Fibroblast of skin of scalp (primary cell): ENCODE data around the gene ZNF644.
"Not testable (repeated sequence)": the region's sequence is repeated elsewhere in the genome, so short reads cannot be mapped to it uniquely, and the experiment has no call there.

Source experiments
- DNase-seq: peaks from one replicate; pipeline ENCODE4 v3.0.0-alpha.2; 2013

ZNF644 gene

DNA sequence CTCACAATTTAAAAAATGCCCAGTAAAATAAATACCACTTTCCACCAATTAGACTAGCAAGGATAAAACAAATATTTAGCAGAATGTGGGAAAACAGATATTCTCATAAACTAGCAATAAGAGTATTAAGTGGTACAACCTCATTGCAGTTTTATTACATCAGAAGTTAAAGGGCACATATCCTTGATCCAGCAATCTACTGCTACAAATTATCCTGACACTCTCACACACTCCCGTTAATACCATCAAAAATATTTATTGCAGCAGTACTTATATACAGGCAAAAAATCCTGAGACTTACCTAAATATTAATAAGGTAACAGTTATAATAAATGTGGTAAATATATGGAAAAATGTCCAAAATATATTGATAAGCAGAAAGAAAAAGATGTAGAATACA lies 44.3 kb downstream of the ZNF644 start:
- no peak for DNase-seq

DNA sequence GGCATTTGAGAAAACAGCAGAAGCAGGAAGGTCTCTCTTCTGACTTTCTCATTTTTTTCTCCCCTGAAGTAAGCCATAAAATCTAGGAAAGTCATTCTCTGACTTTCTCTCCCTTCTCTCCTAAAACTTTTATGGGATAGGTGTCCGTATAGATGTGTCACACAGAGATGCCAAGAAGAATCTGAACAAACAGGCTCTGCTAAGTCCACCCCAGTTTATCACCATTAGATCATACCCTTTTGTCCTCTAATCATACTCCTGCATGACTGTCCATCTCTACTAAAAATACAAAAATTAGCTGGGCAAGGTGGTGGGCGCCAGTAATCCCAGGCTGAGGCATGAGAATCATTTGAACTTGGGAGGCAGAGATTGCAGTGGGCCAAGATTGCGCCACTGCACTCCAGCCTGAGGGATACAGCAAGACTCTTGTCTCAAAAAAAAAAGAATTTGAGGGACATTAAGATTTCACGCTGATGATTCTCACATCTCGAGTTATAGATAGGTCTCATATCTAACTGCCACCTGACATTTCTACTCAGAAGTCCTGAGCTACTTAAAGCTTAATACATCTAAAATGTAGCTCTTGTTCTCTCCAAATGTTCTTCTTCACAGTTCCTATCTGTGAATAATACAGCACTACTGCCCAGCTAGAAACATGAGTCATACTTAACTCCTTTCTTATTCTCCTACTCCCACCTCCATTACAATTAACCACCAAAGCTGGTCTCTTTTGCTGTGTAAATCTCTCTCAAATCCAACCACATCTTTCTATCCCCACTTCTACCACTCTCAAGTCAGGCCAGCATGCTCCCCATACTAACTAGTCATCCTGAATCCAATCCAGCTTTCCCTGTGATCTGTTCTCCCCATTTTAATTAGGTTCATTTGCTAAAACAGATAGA lies 47.7 kb downstream of the ZNF644 start:
- DNase-seq: peak; percentile 25

DNA sequence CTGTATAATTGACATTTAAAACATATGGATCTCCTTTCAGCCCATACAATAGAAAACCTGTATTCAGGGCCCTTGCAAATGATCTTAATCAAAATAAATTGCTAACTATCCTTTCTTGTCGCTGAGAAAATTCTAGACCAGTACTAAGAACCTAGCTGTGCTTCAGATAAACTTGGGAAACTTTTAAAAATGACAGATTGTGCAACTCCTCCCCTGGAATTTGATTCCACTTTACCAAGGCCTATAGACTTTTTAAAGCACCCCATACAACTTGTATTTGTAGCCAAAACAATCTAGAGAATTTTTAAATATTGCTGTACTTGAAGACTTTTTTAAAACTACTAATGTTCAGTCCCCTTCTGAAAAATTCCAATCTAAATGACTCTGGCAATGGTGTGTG lies 51.6 kb downstream of the ZNF644 start:
- no peak for DNase-seq

GRCh38 chr1:90969241-90969640 lies 52.6 kb downstream of the ZNF644 start:
- no peak for DNase-seq

DNA sequence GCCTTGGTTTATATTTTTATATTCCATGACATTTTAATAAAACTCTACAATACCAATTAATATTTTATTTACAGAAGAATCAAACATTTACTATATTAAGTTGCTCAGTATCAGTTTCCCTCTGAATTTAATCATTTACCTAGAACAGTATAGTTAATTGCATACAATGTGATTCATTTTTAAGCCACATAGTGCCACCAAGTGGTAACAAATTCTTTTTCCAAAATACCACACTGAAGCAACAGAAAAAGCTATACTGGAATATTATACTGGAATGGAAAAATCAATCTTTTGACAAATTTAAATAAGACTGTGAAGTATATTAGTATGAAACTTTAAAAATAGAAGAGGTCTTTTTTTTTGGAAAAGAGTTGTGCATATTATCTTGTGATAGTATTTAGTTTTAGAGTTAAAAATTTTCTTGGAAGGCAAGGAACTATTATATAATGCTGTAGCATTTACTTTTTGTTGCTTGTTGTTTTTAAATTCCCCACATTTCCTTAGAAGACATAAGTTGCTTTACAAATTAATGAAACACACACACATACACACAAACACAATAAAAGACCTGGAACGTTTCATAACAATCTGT lies 57.3 kb downstream of the ZNF644 start:
- DNase-seq: peak; percentile 26

DNA sequence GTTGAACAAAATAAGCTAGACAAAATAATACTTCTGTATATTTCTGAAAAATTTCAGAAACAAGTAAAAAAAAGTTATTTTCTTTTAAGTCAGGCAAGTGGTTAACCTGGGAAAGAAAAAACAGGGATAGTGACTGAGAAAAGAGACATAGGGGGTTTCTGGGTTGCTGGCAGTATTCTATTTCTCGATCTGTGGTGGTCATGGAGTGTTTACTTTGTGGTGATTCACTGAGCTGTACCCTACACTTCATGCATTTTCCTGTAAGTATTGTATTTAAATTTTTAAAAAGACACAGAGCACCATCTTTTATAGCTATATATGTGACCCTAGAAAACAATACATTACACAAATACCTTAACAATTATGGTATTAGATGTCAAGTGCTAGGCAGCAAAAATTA lies 58.2 kb downstream of the ZNF644 start:
- peak; percentile 8 for DNase-seq

DNA sequence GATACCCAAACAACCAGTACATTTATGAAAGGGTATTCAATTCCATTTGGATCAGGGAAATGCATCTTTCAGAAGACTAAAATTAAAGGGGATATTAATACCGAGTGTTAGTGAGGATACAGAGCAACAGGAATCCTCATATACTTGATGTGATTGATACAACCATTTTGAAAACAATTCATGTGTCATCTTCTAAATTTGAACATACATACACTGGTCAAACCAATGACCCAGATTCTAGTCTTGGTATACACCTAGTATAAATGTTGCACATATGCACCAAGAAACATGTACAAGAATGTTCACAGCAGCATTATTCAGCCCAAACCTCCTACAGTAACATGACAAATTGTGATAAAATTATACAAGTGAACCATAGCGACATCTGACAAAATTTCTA lies 58.6 kb downstream of the ZNF644 start:
- no peak for DNase-seq

- no peak for DNase-seq
Observed at GRCh38 chr1:90959352-90960206, 62.3 kb downstream of the ZNF644 start.

DNA sequence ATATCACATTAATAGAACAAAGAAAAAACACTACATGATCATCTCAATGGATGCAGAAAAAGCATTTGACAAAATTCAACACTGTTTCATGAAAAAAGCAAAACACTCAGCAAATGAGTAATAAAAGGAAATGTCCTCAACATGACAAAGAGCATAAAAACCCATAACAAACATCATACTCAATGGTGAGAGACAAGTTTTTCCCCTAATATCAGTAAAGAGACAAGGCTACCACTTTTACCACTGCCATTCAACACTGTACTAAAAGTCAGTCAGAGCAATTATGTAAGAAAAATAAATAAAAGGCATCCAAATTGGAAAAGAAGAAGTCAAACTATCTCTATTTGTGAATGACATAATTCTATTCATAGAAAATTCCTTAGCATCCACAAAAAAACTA lies 64.3 kb downstream of the ZNF644 start:
- DNase-seq: no peak

DNA sequence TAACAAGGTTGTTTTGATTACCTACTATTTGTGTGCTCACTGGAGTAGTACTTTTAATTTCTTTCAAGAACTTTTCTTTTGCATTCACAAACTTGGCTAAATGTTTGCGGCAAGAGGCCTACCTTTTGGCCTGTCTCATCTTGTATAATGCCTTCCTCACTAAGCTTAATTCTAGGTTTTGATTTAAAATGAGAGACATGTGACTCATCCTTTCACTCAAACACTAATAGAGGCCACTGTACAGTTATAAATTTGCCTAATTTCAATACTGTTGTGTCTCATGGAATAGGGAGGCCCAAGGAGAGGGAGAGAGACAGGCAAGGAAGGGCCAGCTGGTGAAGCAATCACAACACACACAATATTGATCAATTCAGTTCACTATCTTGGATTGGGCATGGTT lies 66.1 kb downstream of the ZNF644 start:
- no peak for DNase-seq

DNA sequence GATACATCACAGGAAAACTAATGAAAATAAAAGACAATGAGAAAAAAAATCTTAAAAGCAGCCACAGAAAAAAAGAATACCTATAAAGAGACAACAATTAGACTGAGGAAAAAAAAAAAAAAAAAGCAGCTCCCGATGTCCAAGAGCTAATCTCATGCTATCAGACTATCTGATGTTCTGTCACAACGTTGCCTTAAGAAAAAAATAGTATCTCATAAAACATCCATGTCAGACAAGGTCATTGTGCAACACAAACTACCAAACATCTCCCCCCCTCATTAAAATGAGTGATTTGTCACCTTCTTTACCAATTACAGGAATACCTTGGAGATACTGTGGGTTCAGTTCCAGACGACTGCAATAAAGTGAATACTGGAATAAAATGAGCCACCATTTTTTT lies 68.9 kb downstream of the ZNF644 start:
- DNase-seq: no peak

DNA sequence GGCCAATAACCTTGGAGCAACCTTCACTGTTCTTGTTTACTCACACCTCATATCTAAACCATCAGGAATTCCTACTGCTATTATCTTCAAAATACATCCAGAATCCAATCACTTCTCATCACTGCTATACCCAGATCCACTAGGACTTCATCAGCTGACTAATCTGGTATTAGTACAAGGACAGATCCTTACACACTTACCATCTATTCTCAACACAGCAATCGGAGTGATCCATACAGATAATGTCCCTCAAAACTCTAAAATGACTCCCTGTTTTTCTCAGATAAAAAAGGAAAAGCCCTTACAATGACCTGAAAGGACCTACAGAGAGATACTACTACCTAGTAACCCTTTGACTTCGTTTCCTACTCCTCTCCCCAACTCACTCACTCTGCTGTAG lies 70.8 kb downstream of the ZNF644 start:
- DNase-seq: no peak

DNA sequence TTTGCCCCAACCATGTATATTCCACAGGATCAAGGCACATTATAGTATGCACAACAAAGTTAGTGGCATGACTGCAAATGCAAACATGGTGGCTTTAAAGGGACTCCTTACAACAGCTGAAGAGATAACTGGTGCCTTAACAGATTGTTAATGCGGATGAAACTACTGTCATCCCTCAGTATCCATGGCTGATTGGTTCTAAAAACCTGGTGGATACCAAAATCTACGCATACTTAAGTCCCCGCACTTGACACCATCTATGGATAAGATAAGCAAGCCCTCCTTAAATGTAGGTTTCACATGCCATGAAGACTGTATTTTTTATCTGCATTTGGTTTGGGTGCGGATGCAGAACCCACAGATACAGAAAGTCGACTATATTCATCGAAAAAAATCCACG lies 73.5 kb downstream of the ZNF644 start:
- no peak for DNase-seq

DNA sequence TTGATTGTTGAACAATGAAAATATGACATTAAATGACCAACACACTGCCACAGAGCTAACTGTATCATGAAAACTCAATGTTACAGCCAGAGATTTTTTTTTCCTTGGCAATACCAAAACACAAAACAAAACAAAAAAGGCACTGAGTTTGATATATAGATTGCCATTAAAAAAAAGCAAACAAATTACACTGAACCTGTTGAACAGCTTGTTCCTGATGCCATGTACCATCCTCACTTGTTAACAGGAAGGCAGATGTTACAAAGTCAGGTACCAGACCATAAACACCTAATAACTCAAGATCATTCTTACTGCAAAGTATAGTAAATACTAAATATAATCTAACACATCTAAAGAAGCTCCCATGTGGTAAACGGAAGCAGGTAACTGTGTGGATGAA lies 75.2 kb downstream of the ZNF644 start:
- no peak for DNase-seq

DNA sequence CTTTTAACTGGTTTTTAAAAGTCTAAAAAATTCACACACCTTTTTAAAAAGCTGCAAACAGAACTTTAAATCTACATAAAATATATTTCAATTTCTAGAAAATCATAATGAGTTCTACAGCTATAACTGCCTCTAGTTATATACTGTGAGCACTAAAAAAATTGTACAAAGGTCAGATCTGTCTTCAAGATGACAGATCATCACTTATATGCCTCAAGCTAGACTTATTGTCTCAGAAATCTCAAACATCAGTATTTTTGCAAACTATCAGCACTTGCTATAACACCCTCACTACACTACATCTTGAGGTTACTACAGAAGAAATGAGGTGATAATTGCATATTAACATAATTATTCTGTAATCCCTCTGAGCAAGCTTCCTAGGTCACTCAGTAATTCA lies 76.5 kb downstream of the ZNF644 start:
- DNase-seq: no peak

DNA sequence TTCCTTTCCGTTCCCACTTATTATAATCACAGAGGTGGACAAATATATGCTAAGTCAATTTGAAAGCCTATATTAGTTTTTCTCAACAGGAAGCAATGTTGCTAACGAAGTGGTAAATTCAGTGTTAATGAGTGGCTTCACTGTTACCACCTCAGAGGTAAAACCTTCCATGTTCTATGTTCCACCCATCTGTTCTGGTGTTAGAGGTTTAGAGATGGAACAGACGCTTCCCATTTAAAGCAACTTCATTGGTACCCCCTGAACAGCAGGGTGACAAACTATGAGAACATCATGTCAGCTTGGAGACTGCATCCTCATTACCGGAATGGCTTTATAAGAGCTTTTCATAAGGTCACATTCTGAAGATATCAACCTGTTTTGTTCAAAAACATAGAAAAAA lies 77.9 kb downstream of the ZNF644 start:
- no peak for DNase-seq

GRCh38 chr1:90940746-90941145 lies 81.1 kb downstream of the ZNF644 start:
- DNase-seq: no peak

DNA sequence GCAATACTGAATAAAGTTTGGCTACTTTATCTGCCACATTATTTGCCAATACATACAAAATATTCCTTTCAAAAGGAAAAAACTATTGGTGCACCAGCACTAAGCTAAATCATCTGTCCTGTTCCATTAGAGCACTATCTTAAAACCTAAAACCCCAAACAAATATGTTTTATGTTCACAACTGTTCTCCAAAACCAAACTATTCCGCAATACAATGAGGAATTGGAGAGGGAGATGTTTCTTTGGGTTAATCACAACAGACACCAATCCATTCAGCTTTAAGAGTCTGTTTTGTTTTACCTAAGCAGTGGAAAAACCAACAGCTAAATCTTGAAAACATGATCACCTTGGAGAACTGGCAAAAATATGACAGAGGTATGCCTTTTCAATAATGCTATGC lies 85.1 kb downstream of the ZNF644 start:
- DNase-seq: no peak

DNA sequence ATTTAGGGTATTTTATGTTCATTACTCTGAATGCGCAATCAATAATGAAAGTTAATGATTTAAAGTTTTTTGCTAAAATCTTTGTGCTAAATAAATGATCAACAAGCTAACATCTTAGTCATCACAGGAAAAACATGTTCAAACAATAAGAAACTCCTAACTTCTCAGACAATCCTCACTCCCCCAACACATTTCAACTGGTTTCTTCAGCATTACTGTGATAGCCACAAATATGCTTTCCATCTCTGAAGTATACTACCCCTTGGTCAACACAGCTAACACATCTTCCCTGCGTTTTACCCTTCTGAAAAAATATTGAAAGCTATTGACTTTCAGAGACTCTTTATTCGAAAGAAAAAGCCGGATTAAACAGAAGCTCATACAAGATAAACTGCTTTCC lies 85.8 kb downstream of the ZNF644 start:
- DNase-seq: peak; percentile 21

- not testable (repeated sequence) for DNase-seq
Observed at GRCh38 chr1:90928231-90928630, 93.6 kb downstream of the ZNF644 start.

DNA sequence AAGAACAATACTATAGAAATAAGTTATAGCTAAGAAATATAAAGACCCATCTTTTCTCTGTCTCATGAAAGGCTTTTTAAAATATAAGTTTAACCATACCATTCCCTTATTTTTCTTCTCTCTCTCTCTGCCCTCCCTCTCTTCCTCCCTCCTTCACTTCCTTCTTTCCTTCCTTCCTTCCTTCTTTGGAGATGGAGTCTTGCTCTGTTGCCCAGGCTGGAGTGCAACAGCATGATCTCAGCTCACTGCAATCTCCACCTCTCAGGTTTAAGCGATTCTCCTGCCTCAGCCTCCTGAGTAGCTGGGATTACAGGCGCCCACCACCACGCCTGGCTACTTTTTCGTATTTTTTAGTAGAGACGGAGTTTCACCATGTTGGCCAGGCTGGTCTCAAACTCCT lies 94.2 kb downstream of the ZNF644 start:
- not testable (repeated sequence) for DNase-seq

- no peak for DNase-seq
Observed at GRCh38 chr1:90926971-90927370, 94.9 kb downstream of the ZNF644 start.
